HL-60 (cell line): ENCODE measurements around the gene SIGLEC11.

Source experiments
- DNase-seq, 2 experiments: peaks; one replicate each; pipeline ENCODE4 v3.0.0-alpha.2; 2010 to 2020; ENCODE audit warnings: low read depth in 1 of 2, low spot score in 1 of 2
- H3K27ac ChIP-seq: fragments of 250-450 bp; sonication (Bioruptor Pico); replicated peaks from 2 replicates; pipeline ENCODE4 v1.5.1; 2020; ENCODE audit warnings: mild to moderate bottlenecking, moderate library complexity
- H3K27me3 ChIP-seq: fragments of 250-450 bp; sonication (Bioruptor Pico); 2 replicates; pipeline ENCODE4 v1.5.1; 2021; ENCODE audit warnings: mild to moderate bottlenecking, moderate library complexity; ENCODE audit not compliant: insufficient read depth, poor library complexity, severe bottlenecking
- H3K4me3 ChIP-seq: replicated peaks from 2 replicates; pipeline ENCODE4 v1.5.1; 2011; ENCODE audit warnings: mild to moderate bottlenecking, control low read depth, low read length; ENCODE audit not compliant: insufficient read depth
- GABPA ChIP-seq: IDR thresholded peaks from 2 replicates; pipeline ENCODE4 v1.6.1; 2012; ENCODE audit warnings: low read depth
- POLR2AphosphoS5 ChIP-seq: IDR thresholded peaks from 2 replicates; pipeline ENCODE4 v1.6.1; 2012; ENCODE audit warnings: low read depth
- SPI1 ChIP-seq: IDR thresholded peaks from 2 replicates; pipeline ENCODE4 v1.6.1; 2012; ENCODE audit warnings: low read depth, mild to moderate bottlenecking, borderline replicate concordance
- TF ChIP-seq, protein P1 (sequence below): IDR thresholded peaks from 2 replicates; pipeline ENCODE4 v1.6.1; 2012; ENCODE audit warnings: low read depth; ENCODE audit not compliant: insufficient replicate concordance
- TF ChIP-seq, protein P2 (sequence below): IDR thresholded peaks from one replicate; pipeline ENCODE4 v1.5.1; 2011; ENCODE audit warnings: low read length, control low read depth, inconsistent platforms; ENCODE audit not compliant: insufficient read depth

SIGLEC11 gene

DNA sequence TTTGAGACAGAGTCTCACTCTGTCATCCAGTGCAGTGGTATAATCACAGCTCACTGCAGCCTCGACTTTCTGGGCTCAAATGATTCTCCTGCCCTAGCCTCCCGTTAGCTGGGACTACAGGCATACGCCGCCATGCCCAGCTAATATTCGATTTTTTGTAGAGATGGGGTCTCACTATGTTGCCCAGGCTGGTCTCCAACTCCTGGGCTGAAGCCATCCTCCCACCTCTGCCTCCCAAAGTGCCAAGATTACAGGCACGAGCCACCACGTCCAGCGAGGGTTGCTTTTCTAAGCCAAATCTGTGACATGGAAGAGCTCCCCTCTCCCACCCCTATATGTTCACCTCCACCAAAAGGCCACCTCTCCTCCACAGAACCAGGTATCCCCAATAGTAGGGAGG, 42.9 kb downstream of the SIGLEC11 start:
- Histone ChIP-seq H3K27me3 (no peaks in the 10 kb centered on the region), H3K27ac (peak overlapping the region; percentile 67), H3K4me3 (no peak overlapping the region)
- DNase-seq: no peak
- TF ChIP-seq POLR2AphosphoS5 (no peak), GABPA (no peak), SPI1 (no peak)
- TF ChIP-seq, protein P1, sequence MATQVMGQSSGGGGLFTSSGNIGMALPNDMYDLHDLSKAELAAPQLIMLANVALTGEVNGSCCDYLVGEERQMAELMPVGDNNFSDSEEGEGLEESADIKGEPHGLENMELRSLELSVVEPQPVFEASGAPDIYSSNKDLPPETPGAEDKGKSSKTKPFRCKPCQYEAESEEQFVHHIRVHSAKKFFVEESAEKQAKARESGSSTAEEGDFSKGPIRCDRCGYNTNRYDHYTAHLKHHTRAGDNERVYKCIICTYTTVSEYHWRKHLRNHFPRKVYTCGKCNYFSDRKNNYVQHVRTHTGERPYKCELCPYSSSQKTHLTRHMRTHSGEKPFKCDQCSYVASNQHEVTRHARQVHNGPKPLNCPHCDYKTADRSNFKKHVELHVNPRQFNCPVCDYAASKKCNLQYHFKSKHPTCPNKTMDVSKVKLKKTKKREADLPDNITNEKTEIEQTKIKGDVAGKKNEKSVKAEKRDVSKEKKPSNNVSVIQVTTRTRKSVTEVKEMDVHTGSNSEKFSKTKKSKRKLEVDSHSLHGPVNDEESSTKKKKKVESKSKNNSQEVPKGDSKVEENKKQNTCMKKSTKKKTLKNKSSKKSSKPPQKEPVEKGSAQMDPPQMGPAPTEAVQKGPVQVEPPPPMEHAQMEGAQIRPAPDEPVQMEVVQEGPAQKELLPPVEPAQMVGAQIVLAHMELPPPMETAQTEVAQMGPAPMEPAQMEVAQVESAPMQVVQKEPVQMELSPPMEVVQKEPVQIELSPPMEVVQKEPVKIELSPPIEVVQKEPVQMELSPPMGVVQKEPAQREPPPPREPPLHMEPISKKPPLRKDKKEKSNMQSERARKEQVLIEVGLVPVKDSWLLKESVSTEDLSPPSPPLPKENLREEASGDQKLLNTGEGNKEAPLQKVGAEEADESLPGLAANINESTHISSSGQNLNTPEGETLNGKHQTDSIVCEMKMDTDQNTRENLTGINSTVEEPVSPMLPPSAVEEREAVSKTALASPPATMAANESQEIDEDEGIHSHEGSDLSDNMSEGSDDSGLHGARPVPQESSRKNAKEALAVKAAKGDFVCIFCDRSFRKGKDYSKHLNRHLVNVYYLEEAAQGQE: no peak
- TF ChIP-seq, protein P2, sequence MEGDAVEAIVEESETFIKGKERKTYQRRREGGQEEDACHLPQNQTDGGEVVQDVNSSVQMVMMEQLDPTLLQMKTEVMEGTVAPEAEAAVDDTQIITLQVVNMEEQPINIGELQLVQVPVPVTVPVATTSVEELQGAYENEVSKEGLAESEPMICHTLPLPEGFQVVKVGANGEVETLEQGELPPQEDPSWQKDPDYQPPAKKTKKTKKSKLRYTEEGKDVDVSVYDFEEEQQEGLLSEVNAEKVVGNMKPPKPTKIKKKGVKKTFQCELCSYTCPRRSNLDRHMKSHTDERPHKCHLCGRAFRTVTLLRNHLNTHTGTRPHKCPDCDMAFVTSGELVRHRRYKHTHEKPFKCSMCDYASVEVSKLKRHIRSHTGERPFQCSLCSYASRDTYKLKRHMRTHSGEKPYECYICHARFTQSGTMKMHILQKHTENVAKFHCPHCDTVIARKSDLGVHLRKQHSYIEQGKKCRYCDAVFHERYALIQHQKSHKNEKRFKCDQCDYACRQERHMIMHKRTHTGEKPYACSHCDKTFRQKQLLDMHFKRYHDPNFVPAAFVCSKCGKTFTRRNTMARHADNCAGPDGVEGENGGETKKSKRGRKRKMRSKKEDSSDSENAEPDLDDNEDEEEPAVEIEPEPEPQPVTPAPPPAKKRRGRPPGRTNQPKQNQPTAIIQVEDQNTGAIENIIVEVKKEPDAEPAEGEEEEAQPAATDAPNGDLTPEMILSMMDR: no peak

DNA sequence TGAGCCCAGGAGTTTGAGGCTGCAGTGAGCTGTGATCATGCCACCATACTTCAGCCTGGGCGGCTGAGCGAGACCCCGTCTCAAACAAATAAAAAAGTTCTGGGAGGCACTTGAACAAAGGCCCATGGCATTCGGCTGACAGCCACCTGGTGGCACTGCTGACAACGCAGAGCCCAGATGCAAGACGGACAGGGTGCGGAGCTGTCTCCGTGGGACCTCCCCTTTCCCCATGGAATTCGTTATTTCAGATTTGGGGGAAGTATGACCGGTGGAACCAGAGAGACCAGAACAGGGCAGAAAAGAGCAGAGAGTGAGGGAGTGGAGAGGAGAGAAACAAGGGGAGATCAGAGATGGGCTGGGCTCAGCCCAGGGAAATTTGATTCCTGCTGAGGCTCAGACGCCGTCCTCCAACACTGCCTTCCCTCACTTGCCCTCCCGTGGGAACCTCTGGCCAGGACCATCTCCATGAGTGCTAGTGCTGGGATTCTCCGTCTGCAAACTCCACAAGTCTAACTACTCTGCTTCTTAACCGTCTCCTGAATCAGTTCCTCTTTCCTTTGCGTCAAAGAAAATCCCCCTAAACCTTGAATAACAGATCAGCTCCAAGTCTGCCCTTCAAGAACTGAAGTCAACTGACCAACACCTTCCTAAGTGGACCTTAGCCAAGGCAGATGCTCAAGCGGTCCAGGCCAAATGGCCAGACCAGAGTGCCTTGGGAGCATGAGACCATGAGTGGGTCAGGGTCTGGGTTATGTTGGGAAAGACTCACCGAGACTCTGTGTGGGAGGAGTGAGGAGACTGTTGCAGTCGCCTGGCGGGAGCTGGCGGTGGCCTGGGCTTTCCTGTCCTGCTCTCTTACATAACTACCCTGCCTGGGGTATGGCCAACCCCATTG, 43.9 kb downstream of the SIGLEC11 start:
- TF ChIP-seq GABPA: no peak
- TF ChIP-seq, protein P2: peak; percentile 45
- TF ChIP-seq, protein P1: no peak
- TF ChIP-seq SPI1: peak; percentile 97
- TF ChIP-seq POLR2AphosphoS5: no peak
- Histone ChIP-seq H3K4me3 (no peak overlapping the region), H3K27ac (peak overlapping the region; percentile 67), H3K27me3 (no peaks in the 10 kb centered on the region)
- DNase-seq: peak in 1 of 2 experiments; percentile 71

DNA sequence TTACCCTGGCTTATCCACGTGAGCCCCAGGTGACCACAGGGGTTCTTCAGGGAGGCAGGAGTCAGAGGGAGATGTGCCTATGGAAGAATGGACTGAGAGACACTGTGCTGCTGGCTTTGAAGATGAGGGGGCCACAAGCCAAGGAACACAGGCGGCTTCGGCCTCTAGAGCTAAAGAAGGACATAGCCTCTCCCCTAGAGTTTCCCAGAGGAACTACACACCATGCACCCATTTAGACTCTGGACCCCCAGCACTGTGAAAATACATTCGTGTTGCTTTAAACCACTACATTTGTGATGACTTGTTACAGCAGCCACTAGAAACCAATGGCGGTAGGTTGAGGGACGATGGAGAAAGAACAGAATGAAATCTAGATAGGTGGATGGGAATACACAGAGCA, 45.7 kb downstream of the SIGLEC11 start:
- no peak overlapping the region for H3K27ac ChIP-seq
- DNase-seq: no peak
- H3K4me3 ChIP-seq: no peak overlapping the region
- TF ChIP-seq, protein P2: no peak
- TF ChIP-seq SPI1: no peak
- no peaks in the 10 kb centered on the region for H3K27me3 ChIP-seq
